GM21381 (cell line): ENCODE measurements around the gene TMEM234.

Experiments used
- ATAC-seq: cut with Tn5 transposase; IDR thresholded peaks from one replicate; pipeline ENCODE4 v1.9.1; 2021; ENCODE audit warnings: mild to moderate bottlenecking, moderate library complexity; ENCODE audit not compliant: unreplicated experiment

TMEM234 gene

DNA sequence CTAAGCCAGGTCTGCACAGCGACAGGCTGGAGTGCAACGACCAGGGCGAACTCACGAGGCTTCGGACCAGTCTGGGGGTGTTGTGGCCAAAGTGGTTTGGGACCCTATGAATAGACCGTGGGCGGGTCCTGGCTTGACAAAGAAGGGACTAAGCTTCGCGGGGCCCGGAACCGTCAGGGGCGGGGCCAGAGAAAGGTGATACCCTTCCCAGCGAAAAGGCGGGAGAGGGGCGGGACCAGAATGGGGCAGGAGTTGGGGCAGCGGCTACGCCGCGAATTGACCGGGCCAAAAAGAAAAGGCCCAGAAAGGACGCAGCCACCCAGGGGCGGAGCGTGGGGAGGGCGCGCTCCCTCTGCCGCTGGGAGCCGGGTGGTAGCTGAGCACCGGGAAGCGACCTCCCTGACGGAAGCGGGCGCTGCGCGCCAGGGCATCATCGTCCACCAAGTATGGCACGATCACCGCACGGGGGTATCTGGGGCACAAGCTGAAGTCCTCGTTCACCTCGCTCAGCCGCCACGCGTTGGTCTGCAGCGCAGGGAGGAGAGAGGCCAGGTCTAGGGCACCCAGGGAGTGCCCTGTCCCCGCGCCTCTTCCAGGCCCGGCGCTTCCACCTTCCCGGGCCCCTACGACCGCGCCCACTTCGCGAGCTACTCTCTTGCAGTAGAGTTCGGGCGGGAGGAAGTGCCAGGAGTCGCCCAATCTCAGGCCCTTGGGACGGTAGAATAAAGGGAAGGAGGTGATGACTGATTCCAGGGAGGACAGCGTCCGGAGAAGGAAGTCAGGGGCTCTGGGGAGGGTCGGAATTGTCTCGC, 18.2 kb upstream of the TMEM234 start:
- peak; percentile 38 for ATAC-seq

DNA sequence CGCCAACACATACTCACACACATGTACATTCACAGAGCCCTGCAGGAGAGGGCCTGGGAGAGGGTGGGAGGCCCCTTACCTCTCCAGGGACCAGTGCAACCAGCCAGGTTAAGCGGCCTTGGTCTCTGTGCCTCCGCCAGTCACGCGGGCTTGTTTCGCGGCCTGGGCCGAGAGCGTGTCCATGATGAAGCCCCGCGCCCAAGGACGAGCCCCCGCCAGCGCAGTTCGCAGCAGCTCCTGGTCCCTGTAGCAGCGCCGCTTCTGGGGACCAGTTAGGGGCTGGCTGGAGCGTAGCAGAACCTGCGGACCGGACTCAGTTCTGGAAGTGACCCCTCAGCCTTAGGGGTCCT, 17.6 kb upstream of the TMEM234 start:
- no peak for ATAC-seq

DNA sequence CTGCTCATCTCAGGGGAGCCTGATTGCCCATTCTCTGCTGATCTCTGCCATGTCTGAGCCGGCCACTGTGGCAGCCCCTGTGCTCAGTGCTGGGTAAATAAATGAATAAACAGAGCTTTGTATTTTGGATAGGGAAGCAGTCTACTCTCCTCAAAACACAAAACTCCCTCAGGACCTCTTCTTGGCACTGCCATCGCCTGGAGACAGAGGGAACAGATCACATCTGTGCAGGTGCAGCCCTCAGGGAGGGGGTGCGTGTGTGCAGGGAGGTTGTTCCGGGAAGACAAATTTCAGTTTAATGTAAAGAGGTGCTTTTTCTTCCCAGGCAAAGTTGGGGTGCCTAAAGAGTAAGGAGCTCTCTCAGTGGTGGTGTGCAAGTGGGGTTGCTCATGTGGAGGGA, 17.2 kb upstream of the TMEM234 start:
- ATAC-seq, result no peak

DNA sequence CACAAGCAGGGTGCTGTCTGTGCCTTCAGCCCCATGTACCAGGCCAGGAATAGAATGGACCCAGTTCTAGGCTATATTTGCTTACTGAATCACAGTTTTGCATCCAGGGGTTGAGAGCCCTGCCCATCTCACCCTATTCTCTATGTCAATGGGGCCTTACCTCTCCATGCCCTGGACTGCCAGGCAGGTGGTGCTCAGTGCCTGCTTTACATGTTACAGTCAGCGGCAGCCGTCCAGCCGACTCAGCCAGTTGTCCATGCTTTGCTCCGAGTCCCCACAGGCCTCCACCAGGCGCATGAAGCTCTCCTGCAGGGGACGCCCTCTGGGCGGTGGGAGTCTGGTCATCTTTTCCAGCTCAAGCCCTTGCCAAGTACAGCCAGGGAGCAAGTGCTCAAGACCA, 12.6 kb upstream of the TMEM234 start:
- ATAC-seq, result no peak

- ATAC-seq, result no peak
Observed at GRCh38 chr1:32232558-32233304, 10.6 kb upstream of the TMEM234 start.

- no peak for ATAC-seq
Observed at GRCh38 chr1:32231843-32232432, 9.8 kb upstream of the TMEM234 start.

DNA sequence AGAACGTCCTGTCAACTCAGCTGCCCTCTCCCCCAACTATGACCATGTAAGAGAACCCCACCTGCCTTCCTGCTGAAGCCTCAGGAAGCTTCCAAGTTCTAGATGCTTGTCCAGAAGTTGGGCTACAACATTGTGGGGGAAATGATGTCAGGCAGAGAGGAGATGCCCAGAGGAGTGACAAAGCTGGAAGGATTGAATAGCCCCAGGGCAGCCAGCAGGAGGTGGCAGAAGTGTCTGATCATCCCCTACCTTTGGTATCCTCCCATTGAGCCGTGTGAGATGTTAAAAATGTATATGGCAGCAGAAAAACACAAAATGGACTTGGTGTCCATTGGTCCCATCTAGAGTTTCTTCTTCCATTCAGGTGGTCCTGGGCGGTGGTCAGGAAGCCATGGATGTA, 6.6 kb upstream of the TMEM234 start:
- ATAC-seq, result no peak

DNA sequence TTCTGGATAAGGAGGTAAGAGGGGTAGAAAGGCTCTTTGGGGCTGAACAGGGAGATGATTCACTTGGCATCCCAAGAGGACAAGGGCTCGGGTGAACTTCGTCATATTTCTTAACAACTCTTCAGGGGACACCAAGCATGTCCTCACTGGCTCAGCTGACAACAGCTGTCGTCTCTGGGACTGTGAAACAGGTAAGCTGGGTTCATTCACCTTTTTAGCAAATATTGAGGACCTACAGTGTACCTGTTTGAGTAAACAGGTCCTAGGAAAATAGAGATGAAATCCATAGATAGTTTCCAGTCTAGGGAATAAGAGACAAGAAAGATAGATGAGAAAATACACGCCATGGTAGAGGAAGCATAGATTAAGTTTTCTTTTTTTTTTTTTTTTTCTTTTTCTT, 2.1 kb upstream of the TMEM234 start:
- ATAC-seq, result no peak

DNA sequence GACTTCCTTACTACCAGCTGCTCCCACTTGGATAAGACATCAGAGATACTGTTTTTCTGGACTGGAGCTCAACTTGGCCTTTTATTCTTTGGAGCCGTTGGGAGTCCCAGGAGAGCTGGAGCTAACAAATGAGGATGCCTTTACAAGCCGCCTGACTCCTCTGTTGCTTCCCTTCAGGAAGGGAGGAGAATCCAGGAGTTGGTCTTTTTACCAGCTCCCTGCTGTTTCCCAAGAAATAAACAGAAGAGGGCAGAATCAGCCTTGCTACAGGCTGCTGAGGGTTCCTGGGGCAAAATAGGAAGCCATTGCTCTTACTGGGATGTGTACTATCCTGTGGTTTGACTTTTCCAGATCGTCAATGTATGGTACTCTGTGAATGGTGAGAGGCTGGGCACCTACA, 1.5 kb upstream of the TMEM234 start:
- no peak for ATAC-seq

GRCh38 chr1:32221581-32221979, 573 bp downstream of the TMEM234 start:
- ATAC-seq, result no peak

DNA sequence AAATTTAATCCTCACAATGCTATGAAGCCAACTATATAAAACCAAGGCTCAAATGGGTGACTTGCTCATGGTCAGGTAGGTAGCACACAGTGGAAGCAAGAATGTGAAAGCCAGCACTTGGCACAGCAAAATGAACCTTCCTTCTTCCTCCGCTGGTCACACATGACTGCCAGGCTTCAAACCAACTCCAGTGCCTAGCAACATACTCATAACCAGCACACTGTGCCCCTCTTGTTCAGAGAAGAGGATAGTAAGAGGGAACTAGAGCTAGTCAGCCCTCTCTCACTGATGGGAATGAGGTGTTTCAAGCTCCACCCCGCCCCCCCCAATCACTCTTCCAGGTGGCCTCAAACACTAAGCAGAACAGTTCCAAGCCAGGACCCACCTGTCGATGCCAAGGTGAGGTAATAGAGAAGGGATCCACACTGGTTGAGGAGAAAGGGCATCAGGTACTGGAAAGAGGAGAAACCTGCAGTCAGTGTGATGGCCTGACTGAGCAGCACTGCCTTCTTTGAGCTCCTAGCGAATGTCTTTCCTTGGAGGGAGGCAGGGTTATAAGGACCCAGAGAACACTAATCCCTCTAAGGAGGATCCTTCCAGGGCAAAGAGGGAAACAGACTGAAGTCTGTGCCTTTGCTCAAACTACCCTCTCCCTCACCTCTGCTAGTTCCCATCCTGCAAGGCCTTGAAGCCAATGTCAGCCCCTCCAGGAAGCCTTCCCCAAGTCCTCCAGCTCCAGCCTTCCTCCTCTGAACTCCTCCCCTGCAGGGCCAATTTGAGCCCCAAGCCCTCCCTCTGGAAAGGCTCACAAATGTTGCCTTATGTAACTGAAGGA, 1.2 kb downstream of the TMEM234 start:
- ATAC-seq, result no peak

DNA sequence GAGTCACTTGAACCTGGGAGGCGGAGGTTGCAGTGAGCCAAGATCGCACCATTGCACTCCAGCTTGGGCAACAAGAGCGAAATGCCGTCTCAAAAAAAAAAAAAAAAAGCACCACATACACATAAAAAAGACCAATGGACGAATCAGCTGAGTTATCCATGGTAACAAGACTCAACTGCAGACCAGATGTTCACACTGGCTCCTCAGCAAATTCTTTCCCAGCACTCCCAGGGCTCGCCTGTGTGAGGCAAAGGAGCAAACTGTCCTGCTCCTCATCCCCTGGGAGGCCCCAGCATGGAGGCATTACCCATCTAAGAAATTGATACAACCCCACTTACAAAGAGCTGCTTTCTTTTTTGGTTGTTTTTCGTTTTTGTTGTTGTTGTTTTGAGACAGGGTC, 3.1 kb downstream of the TMEM234 start:
- no peak for ATAC-seq

DNA sequence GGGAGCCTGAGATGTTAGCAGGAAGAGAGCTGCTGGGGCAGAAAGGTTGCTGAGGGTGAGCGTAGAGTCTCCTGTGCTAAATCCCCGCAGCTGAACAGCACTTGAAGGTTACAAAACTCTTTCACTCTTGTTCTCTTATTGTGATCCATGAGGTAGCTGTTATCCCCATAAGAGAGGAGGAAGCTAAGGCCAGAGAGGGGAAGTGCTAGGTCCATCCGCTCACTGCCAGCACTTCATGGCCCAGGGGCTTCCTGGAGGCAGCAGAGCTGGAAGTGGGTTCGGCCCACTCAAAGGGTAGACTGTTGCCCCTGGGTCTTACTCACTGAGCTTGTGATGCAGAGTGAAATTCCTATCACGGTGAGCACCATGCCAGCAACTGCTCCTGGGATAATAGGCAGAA, 5.6 kb downstream of the TMEM234 start:
- ATAC-seq, result no peak

DNA sequence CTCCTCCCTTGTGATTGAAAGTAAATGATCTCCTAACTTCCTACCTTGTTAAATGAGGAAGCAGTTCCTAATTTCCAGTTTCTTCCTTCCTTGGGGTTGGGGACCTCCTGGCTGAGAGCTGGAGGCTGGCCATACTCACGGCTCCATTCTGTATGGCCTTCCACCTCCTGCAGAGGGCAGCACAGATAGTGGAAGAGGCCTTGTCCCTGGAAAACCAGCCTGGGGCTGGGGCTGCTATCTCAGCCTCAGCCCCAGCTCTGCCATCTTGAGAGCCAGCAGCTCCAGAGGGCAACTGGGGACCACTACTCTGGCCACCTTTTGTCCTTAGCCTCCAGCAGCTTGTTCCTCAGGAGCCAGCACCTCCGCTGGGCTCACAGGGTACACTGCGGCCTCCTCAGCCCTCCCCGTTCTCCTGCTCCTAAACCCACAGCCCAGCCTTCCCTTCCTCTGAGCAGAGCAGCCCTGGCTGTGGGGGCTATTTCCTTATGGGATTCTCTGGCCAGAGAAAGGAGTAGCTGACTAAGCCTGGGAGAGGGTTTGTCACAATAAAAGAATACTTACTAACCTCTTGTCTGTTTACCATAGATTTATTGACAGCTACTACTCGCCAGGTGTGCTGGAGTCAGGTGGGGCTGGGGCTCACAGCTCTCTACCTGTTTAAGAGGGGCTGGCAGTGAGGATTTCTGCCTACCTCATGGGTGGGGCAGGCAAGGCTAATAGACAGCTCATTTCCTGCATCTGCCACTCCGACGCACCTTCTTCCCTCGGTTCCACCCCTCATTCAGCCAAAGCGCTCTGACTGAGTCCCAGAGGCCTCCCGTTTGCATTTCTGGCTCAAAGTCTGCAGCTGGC, 6.3 kb downstream of the TMEM234 start:
- no peak for ATAC-seq

GRCh38 chr1:32208891-32209328, 13.2 kb downstream of the TMEM234 start, which contains the start of gene DCDC2B:
DCDC2B (plus strand) TSS chr1:32209089; CDS start chr1:32209094, 5 bp downstream.
- ATAC-seq, result no peak

DNA sequence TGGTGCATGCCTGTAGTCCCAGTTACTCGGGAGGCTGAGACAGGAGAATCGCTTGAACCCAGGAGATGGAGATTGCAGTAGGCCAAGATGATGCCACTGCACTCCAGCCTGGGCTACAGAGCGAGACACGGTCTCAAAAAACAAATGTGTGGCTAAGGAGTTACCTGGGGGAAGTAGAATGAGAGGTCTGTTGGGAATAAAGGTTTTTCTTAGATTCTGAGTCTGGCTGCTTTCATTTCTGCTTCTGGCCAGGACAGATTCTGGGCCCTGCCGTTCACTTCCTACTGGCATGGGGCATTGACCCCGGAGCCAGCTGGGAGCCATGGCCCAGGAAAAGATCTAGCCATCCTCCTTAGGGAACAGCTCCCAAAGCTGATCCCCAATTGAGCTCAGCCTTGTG, 13.7 kb downstream of the TMEM234 start:
- no peak for ATAC-seq

- ATAC-seq, result no peak
Observed at GRCh38 chr1:32205401-32206370, 16.5 kb downstream of the TMEM234 start, which contains the start of gene IQCC. IQCC (plus strand) TSS chr1:32205671; CDS start chr1:32205682, 11 bp downstream.

- ATAC-seq, result no peak
Observed at GRCh38 chr1:32204943-32205361, 17.2 kb downstream of the TMEM234 start.
